ENCODE measurements around the gene COL10A1. TPM values are rescaled to one million over a fixed set of nuclear protein-coding genes. Genes with fewer than 3 reads are reported as not detected.

Gene COL10A1
- total RNA-seq, 4 donors from 2014 or later: not detected

Other genes with a start within 250 kb of the COL10A1 start
- 1 to 10 TPM; 1.6 to 3.6 (median 3.0) TPM for gene FRK, start 65.2 kb downstream of the COL10A1 start, total RNA-seq
- gene NT5DC1, start 25.3 kb downstream of the COL10A1 start, total RNA-seq: 10 to 100 TPM in 3 of 4 donors, 1 to 10 TPM in 1; 7.4 to 12.9 (median 11.4) TPM
- 10 to 100 TPM; 11.2 to 21.8 (median 16.7) TPM for gene TSPYL4, start 127.9 kb upstream of the COL10A1 start, total RNA-seq
- gene TSPYL1, start 153.8 kb upstream of the COL10A1 start, total RNA-seq: 10 to 100 TPM; 48.0 to 95.2 (median 67.0) TPM
- gene DSE, start 244.8 kb upstream of the COL10A1 start, total RNA-seq: 10 to 100 TPM; 36.0 to 40.0 (median 37.2) TPM

Data from suprapubic skin (tissue), 4 donors.